HL-60/S4 treated with retinoic acid at 250 ng/mL for 4 days and 3 days (cell line): Measurements from ENCODE around the gene SHLD2.
"Not testable (repeated sequence)": the region's sequence is repeated elsewhere in the genome, so short reads cannot be mapped to it uniquely, and the experiment has no call there.

Source experiments
- in situ Hi-C: fragments of 300-500 bp; cut with MboI; formaldehyde crosslinking; loops from 2 replicates; pipeline ENCODE4 v1.7.0; 2022; ENCODE audit warnings: low sequenced_read_pairs

The SHLD2 gene

GRCh38 chr10:87083576-87084290 is 11.3 kb upstream of the SHLD2 start:
- in situ Hi-C loops = not testable (repeated sequence)

DNA sequence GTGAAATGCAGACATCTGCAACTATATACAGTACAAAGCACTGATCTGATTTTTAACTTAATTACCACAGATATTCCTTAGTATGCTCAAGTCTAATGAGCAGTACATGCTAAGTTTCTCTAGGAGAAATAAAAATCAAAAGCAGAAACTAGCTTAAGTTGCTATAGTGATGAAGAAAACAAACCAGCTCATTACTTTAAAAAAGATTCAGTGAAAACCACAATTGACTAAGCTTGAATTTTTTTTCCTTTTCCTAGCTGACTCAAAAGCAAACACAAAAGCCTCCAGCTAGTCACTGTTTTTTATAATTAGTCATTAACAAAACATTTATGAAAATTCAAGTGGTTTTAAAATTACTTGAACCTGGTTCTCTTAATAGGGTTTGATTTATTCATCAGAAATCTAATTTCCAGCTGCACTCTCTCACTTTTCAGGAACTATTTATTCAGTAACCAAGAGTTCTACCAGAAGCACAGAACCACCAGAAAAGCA is 10.7 kb upstream of the SHLD2 start:
- in situ Hi-C loops = not testable (repeated sequence)

DNA sequence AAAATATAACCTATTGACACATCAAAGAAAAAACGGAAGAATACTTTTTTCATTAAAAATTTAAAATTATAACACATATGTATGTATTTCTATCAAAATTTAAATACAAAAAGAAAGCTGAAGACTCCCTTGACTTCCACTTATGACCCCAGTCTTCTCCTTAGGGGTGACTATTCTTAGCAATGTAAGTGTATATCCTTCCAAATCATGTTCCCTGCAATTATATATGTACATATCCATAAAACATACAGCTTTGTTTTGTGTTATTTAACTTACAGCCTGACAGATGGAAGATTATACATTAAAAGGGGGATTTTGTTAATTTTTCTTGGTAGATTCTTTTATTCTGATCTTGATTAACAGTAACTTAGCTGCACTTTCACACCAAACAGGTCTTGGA is 9.5 kb upstream of the SHLD2 start:
- in situ Hi-C loops = no loop called here

- in situ Hi-C loops = no loop called here
Measured at GRCh38 chr10:87089746-87090145, 5.3 kb upstream of the SHLD2 start.

GRCh38 chr10:87090779-87091178 is 4.2 kb upstream of the SHLD2 start:
- in situ Hi-C loops = no loop called here

DNA sequence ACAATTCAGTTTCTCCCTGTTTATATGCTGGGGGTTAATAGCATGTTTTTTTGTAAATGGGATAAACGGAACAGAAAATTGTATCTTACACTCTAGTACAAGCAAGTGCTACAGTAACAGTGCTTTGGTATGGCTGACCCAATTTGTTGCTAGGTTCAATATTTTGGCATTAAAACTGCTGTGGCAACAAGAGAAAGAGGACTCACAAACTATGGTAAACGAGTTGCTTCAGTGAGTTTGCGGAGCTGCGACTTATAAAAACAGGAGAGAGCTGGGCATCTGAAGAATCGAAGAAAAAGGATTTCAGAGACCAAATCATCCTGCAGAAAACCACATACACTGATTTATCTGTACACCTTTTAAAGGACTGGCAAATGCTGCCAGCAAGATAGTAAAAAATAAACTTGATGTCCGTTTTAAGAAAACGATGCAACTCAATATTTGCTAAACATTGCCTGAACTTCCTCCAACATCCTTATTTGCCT is 2.6 kb upstream of the SHLD2 start:
- in situ Hi-C loops = no loop called here

GRCh38 chr10:87092861-87093631 is 2.0 kb upstream of the SHLD2 start:
- in situ Hi-C loops = no loop called here

DNA sequence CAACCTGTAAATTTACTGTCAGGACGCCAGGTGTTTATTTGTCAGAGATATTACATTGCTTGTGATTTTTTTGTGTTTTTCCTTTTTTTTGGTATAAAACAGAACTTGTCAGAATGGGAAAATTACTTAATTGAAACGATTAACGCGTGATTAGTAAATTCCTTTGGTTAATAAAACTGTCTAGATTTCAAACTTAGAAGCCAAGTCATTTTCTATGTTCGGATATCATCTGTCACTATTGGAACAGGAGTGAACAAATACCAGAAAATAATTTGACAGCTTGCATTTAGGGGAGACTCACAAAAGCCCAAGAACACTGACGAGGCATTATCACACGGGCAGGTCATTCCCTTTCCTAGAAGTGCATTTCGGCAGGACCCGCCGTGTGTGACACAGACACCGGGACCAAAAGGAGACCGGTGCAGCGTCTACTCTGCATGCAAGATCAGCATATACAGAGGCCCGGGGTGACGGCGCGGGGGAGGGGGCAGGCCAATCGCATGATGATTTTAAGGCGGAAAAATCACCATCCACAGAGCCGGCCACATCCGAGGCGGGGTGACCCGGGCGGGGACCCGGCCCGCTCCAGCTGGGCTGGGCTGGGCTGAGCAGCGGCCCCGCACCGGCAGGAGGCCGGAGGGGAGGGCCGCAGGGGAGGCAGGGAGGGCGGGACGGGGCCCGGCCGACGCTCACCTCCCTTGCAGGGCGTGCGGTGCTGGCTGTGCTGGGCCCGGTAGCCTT is 1.2 kb upstream of the SHLD2 start:
- in situ Hi-C loops = no loop called here

- in situ Hi-C loops = no loop called here
Measured at GRCh38 chr10:87095236-87095945, 385 bp downstream of the SHLD2 start.

- in situ Hi-C loops = no loop called here
Measured at GRCh38 chr10:87101996-87102395, 7.0 kb downstream of the SHLD2 start.

- in situ Hi-C loops = not testable (repeated sequence)
Measured at GRCh38 chr10:87104727-87105126, 9.7 kb downstream of the SHLD2 start.

GRCh38 chr10:87105446-87106124 is 10.6 kb downstream of the SHLD2 start:
- in situ Hi-C loops = no loop called here

GRCh38 chr10:87118122-87118521 is 23.1 kb downstream of the SHLD2 start:
- in situ Hi-C loops = not testable (repeated sequence)

GRCh38 chr10:87119029-87119428 is 24.0 kb downstream of the SHLD2 start:
- in situ Hi-C loops = not testable (repeated sequence)

- in situ Hi-C loops = not testable (repeated sequence)
Measured at GRCh38 chr10:87123351-87123750, 28.3 kb downstream of the SHLD2 start.

DNA sequence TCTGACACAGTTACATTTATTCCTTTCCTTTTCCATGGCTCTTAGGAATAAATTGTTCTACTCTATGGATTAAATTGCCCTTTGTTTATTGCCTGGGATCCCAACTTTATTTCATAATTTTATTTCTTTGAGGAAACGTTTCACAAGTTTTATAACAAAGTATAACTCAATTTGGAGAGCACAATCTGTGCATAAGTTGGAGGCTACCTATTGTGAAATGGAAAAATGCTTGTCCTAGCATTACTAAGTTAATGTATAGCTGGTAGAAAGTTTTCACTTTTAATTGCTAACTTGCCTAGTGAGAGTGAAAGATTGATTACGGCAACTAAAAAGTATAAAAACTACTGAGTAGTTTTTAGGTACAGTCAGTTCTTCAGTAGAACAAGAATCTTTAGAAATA is 32.0 kb downstream of the SHLD2 start:
- in situ Hi-C loops = not testable (repeated sequence)

- in situ Hi-C loops = not testable (repeated sequence)
Measured at GRCh38 chr10:87127607-87128156, 32.7 kb downstream of the SHLD2 start.

- in situ Hi-C loops = not testable (repeated sequence)
Measured at GRCh38 chr10:87132176-87132575, 37.2 kb downstream of the SHLD2 start.

DNA sequence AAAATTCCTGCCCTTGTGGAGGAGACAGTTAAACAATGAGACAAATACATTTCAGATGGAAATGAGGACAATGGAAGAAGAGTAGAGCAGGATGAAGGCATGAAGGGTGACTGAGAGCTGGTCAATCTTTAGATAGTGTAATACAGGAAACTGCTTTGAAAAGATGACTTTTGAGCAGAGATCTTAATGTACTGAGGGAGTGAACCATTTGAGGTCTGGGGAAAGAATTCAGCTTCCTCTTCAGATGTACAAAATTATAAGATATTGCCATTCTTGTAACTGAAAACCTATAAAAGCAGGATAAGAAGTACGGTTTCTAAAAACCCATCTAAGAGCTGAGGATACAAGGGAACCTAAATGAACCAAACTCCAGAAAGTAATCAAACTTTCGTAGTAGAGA is 38.9 kb downstream of the SHLD2 start:
- in situ Hi-C loops = not testable (repeated sequence)

GRCh38 chr10:87134440-87134839 is 39.4 kb downstream of the SHLD2 start:
- in situ Hi-C loops = not testable (repeated sequence)
